Neural cell (in vitro differentiated cells): ENCODE results near the gene HAPLN2.

Source experiments
- EZH2 ChIP-seq: fragments of 200-600, 300-800 bp; shearing (Covaris generic), sonication (generic); IDR thresholded peaks from 2 replicates; pipeline ENCODE4 v1.6.1; 2014; ENCODE audit warnings: antibody characterized with exemption, low read length, borderline replicate concordance, mild to moderate bottlenecking; ENCODE audit not compliant: insufficient read depth, poor library complexity, severe bottlenecking
- POLR2AphosphoS5 ChIP-seq: IDR thresholded peaks from 2 replicates; pipeline ENCODE4 v1.6.1; 2012
- RAD21 ChIP-seq: fragments of 450-650 bp; conservative IDR thresholded peaks from 2 replicates; pipeline ENCODE4 v1.6.1; 2014; ENCODE audit warnings: antibody characterized with exemption, mild to moderate bottlenecking, moderate library complexity
- SMC3 ChIP-seq: fragments of 450-650 bp; conservative IDR thresholded peaks from 2 replicates; pipeline ENCODE4 v1.6.1; 2014; ENCODE audit warnings: antibody characterized with exemption, mild to moderate bottlenecking, moderate library complexity; ENCODE audit not compliant: poor library complexity
- TF ChIP-seq, protein P1 (sequence below): fragments of 450-650 bp; IDR thresholded peaks from 2 replicates; pipeline ENCODE4 v1.5.1; 2014; ENCODE audit warnings: antibody characterized with exemption, mild to moderate bottlenecking, moderate library complexity; ENCODE audit not compliant: poor library complexity, severe bottlenecking
- TF ChIP-seq, protein P2 (sequence below): IDR thresholded peaks from 2 replicates; pipeline ENCODE4 v1.6.1; 2012; ENCODE audit warnings: borderline replicate concordance

DNA sequence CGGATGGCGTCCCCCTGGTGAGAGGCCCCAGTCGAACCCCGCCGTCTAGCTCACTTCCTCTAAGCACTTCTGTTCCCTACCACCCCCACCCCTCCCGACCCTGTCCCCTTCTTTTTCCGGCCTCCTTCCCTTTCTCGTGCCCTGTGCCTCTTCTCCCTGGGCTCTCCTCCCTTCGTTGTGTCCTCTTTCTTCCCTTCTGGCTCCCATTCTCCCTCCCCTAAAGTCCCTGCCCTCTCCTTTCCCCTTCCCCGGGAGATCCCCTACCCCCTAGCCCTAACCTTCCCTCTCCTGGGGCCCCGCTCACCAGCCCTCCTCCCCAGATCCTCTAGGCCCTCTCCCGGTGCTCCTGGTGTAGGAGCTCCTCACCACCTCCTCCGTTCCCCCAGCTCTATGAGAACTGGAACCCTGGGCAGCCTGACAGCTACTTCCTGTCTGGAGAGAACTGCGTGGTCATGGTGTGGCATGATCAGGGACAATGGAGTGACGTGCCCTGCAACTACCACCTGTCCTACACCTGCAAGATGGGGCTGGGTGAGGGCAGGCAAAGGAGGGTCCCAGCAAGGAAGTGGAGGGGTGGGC lies 38.6 kb downstream of the HAPLN2 start:
- TF ChIP-seq, protein P1, sequence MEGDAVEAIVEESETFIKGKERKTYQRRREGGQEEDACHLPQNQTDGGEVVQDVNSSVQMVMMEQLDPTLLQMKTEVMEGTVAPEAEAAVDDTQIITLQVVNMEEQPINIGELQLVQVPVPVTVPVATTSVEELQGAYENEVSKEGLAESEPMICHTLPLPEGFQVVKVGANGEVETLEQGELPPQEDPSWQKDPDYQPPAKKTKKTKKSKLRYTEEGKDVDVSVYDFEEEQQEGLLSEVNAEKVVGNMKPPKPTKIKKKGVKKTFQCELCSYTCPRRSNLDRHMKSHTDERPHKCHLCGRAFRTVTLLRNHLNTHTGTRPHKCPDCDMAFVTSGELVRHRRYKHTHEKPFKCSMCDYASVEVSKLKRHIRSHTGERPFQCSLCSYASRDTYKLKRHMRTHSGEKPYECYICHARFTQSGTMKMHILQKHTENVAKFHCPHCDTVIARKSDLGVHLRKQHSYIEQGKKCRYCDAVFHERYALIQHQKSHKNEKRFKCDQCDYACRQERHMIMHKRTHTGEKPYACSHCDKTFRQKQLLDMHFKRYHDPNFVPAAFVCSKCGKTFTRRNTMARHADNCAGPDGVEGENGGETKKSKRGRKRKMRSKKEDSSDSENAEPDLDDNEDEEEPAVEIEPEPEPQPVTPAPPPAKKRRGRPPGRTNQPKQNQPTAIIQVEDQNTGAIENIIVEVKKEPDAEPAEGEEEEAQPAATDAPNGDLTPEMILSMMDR = no peak
- no peak for TF ChIP-seq POLR2AphosphoS5
- TF ChIP-seq EZH2 = no peak
- TF ChIP-seq RAD21 = no peak
- TF ChIP-seq SMC3 = no peak
- TF ChIP-seq, protein P2, sequence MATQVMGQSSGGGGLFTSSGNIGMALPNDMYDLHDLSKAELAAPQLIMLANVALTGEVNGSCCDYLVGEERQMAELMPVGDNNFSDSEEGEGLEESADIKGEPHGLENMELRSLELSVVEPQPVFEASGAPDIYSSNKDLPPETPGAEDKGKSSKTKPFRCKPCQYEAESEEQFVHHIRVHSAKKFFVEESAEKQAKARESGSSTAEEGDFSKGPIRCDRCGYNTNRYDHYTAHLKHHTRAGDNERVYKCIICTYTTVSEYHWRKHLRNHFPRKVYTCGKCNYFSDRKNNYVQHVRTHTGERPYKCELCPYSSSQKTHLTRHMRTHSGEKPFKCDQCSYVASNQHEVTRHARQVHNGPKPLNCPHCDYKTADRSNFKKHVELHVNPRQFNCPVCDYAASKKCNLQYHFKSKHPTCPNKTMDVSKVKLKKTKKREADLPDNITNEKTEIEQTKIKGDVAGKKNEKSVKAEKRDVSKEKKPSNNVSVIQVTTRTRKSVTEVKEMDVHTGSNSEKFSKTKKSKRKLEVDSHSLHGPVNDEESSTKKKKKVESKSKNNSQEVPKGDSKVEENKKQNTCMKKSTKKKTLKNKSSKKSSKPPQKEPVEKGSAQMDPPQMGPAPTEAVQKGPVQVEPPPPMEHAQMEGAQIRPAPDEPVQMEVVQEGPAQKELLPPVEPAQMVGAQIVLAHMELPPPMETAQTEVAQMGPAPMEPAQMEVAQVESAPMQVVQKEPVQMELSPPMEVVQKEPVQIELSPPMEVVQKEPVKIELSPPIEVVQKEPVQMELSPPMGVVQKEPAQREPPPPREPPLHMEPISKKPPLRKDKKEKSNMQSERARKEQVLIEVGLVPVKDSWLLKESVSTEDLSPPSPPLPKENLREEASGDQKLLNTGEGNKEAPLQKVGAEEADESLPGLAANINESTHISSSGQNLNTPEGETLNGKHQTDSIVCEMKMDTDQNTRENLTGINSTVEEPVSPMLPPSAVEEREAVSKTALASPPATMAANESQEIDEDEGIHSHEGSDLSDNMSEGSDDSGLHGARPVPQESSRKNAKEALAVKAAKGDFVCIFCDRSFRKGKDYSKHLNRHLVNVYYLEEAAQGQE = no peak
